GM12873 (cell line): ENCODE results near the gene AFG1L.

ENCODE experiments used
- TF ChIP-seq, protein P1 (sequence below): IDR thresholded peaks from 2 replicates; pipeline ENCODE4 v1.5.1; 2012; ENCODE audit warnings: low read depth, mild to moderate bottlenecking, moderate library complexity, low read length, control low read depth; ENCODE audit not compliant: insufficient read depth; ENCODE audit errors: missing control alignments

AFG1L gene

DNA sequence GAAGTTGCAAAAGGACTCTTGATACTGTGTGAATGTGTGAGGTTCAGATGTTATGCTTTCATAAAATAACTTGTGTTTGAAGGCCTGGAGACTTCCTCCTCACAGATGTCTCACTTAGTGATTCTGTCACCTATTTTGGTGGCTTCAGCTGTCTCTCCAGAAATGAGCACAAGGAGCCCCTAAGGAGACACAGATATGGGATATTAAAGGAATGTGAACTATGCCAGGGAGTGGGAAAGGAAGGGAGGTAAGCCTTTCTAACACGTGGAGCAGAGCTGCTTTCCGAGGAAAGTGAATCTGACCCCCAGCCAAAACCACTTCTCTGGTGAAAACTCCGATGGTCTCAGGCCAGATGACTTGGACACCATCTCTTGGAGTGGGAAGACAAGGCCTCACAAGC, 255.4 kb downstream of the AFG1L start:
- TF ChIP-seq, protein P1, sequence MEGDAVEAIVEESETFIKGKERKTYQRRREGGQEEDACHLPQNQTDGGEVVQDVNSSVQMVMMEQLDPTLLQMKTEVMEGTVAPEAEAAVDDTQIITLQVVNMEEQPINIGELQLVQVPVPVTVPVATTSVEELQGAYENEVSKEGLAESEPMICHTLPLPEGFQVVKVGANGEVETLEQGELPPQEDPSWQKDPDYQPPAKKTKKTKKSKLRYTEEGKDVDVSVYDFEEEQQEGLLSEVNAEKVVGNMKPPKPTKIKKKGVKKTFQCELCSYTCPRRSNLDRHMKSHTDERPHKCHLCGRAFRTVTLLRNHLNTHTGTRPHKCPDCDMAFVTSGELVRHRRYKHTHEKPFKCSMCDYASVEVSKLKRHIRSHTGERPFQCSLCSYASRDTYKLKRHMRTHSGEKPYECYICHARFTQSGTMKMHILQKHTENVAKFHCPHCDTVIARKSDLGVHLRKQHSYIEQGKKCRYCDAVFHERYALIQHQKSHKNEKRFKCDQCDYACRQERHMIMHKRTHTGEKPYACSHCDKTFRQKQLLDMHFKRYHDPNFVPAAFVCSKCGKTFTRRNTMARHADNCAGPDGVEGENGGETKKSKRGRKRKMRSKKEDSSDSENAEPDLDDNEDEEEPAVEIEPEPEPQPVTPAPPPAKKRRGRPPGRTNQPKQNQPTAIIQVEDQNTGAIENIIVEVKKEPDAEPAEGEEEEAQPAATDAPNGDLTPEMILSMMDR: no peak

GRCh38 chr6:108555399-108556052, 260.7 kb downstream of the AFG1L start:
- TF ChIP-seq, protein P1: no peak

DNA sequence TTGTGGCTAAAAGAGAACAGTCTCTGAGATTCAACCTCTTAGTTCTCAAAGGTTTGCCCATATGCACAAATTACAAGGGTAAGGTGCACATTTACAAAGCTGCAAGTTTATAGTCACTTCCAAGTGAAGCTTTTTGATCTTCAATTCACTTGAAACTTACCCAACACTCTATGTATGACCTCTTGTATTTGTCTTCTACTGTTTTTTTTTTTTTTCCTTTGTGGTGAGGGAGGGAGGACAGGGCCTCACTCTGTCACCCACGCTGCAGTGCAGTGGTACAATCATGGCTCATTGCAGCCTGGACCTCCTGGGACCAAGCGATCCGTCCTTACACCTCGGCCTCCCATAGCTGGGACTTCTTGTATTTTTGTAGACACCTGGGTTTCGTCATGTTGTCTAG, 261.4 kb downstream of the AFG1L start:
- TF ChIP-seq, protein P1: no peak

DNA sequence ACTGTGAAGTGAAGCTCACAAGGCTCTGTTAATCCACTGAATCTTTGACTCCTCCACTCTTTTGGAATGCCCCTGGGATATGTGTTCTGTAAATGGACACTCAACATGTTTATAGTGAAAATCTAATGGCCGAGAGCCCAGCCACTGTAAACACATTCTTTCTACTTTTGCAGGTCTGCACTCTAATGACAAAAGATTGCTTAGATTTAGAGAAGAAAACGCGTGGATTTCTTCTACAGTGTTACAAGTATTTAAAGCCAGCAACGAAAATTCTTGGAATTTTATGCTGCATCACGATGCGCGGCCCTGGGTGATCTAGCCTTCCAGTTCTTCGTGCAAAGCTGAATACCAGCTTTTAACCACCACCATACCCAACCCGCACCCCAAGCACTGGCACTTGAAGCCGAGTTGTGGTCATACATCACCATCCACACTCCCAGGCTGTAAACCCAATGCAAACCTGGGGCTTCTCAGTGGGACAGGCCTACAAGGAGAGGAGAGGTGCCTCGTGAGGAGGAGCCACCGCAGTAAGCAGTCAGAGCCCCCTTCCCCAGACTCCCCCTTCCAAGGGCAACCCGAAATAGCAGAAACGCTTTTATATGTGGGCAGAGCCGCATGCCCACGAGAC, 262.1 kb downstream of the AFG1L start:
- TF ChIP-seq, protein P1: no peak

GRCh38 chr6:108557494-108558371, 262.9 kb downstream of the AFG1L start:
- TF ChIP-seq, protein P1: no peak

DNA sequence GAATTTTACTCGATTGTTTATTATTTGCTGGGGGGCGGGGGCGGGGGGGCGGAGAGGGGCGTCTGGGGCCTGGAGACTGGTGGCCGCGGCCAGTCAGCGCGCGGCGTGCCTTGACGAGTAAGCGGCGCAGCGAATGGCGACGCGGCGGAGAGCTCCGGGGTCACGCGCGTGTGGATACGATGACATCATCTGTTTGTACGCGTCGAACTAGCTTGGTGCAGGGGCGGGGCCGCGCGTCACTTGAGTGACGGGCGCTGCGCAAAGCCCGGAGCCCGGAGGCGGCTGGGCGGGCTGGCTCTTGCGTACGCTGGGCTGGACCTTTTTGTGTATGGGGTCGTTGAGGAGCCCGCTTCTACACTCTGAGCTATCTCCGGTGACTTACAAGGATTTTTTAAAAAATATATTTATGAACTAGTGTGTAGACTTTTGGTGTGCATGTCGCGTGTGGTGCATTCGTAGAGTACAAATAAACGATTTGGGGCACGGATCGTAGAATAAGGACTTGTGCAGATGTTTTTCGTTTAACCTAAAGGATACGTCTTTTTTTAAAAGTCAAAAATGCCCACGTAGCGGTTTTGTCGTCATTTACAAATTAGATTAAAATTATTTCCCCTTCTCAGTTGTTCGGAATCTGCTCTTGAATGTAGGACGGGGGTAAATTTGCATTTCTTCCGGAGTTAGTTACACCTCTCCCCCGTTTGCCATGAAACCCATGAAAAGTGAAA, 263.7 kb downstream of the AFG1L start:
- TF ChIP-seq, protein P1: no peak
